Testis (tissue), 3 donors: ENCODE data around the gene SCNM1. TPM values are rescaled to one million over a fixed set of nuclear protein-coding genes. Genes with fewer than 3 reads are reported as not detected.

ENCODE experiments used
- DNase-seq: peaks from one replicate; pipeline ENCODE4 v3.0.0-alpha.2; 2019
- H3K27ac ChIP-seq, 2 donors: fragments of 200-600 bp; sonication (generic); one replicate each; pipeline ENCODE4 v1.5.1; 2019
- H3K27me3 ChIP-seq: fragments of 200-600 bp; sonication (generic); one replicate; pipeline ENCODE4 v1.5.1; 2019
- H3K36me3 ChIP-seq: fragments of 200-600 bp; sonication (generic); one replicate; pipeline ENCODE4 v1.5.1; 2017; ENCODE audit warnings: low read depth; ENCODE audit errors: missing control alignments
- H3K4me1 ChIP-seq: fragments of 200-600 bp; sonication (generic); one replicate; pipeline ENCODE4 v1.5.1; 2019
- H3K4me3 ChIP-seq, 2 donors: fragments of 200-600 bp; sonication (generic); one replicate each; pipeline ENCODE4 v1.5.1; 2017 to 2019
- H3K9me3 ChIP-seq: fragments of 200-600 bp; sonication (generic); one replicate; pipeline ENCODE4 v1.5.1; 2017
- CTCF ChIP-seq, 3 experiments: fragments of 450-650 bp in 2 of 3; fragments of 200-600 bp in 1 of 3; sonication (generic) in 1 of 3; IDR thresholded peaks; one replicate each; pipeline ENCODE4 v1.5.1; 2016 to 2019; ENCODE audit warnings: antibody characterized with exemption in 3 of 3, mild to moderate bottlenecking in 2 of 3, moderate library complexity in 1 of 3
- POLR2A ChIP-seq: fragments of 450-650 bp; IDR thresholded peaks from one replicate; pipeline ENCODE4 v1.6.1; 2017; ENCODE audit warnings: antibody characterized with exemption, mild to moderate bottlenecking, moderate library complexity
- WGBS, 2 donors: methylation state at CpG; one replicate each; pipeline ENCODE4 v1.1.5; 2018; 5-methylcytosine and 5-hydroxymethylcytosine counted together
- intact Hi-C: fragments of 100-400 bp; cut with DNase I; formaldehyde crosslinking; loops from one replicate; pipeline ENCODE4 v1.15.1; 2023; ENCODE audit warnings: low total_unique reads
- polyA plus RNA-seq: library from polyadenylated mRNA; stranded (reverse); fragments of 350-450 nt; fragmentation: Illumina TruSeq; extraction: RNeasy Lipid Tissue Mini Kit (QIAGEN cat#74804); gene quantifications from one replicate; pipeline ENCODE4 v1.2.3, GENCODE V29; 2014; ENCODE audit warnings: low read depth, low replicate concordance; ENCODE audit not compliant: insufficient read depth
- total RNA-seq, 2 donors: library from RNA; depleted of rRNA; stranded (reverse); fragments of >200 nt; gene quantifications; one replicate each; pipeline ENCODE4 v1.2.3, GENCODE V29; 2016

SCNM1 gene
- total and polyA plus RNA-seq, 3 donors from 2014 or later = 27.5 to 46.0 (median 31.7) TPM

- whole genome bisulfite sequencing, 2 donors = 84 to 92% methylated on average over 1 of the region's 1 CpG
- no peak overlapping the region for H3K27ac ChIP-seq
Measured at GRCh38 chr1:151210830-151211229, 44.9 kb downstream of the SCNM1 start.

GRCh38 chr1:151211972-151212705, 46.2 kb downstream of the SCNM1 start:
- Histone ChIP-seq H3K27me3 (no peaks in the 10 kb centered on the region), H3K9me3 (no peaks in the 10 kb centered on the region), H3K4me3 (no peak overlapping the region), H3K27ac (no peak overlapping the region), H3K4me1 (peaks cover 2% of the 10 kb centered on the region), H3K36me3 (no peaks in the 10 kb centered on the region)
- DNase-seq = no peak
- WGBS, 2 donors = 88 to 90% methylated on average over 15 of the region's 15 CpGs
- intact Hi-C loops = no loop called here
- TF ChIP-seq CTCF (IDR thresholded peaks at IDR 0.05) (no peak), POLR2A (no peak)

More at GRCh38 chr1:151210830-151211229, 44.9 kb downstream of the SCNM1 start:
- DNase-seq = no peak
- Histone ChIP-seq H3K4me1 (peaks cover 5% of the 10 kb centered on the region), H3K27me3 (no peaks in the 10 kb centered on the region), H3K36me3 (no peaks in the 10 kb centered on the region), H3K4me3 (no peak overlapping the region), H3K9me3 (no peaks in the 10 kb centered on the region)
- intact Hi-C loops = no loop called here
- TF ChIP-seq CTCF (IDR thresholded peaks at IDR 0.05) (no peak), POLR2A (no peak)

- Histone ChIP-seq H3K4me3 (no peak overlapping the region), H3K27ac (no peak overlapping the region), H3K36me3 (no peaks in the 10 kb centered on the region), H3K9me3 (no peaks in the 10 kb centered on the region), H3K27me3 (no peaks in the 10 kb centered on the region), H3K4me1 (peaks cover 4% of the 10 kb centered on the region)
- TF ChIP-seq POLR2A (no peak), CTCF (IDR thresholded peaks at IDR 0.05) (no peak)
- DNase-seq = no peak
- intact Hi-C loops = no loop called here
- 20 to 27% methylated on average over 2 of the region's 2 CpGs for WGBS, 2 donors
Measured at GRCh38 chr1:151213560-151213959, 47.6 kb downstream of the SCNM1 start.

Other genes with a start within 250 kb of the SCNM1 start
- 10 to 100 TPM; 85.9 to 90.6 TPM for gene SETDB1, start 239.8 kb upstream of the SCNM1 start, total RNA-seq
- gene SETDB1, start 239.8 kb upstream of the SCNM1 start, polyA plus RNA-seq = 89.5 TPM
- gene CERS2, start 191.3 kb upstream of the SCNM1 start, total RNA-seq = 100 to 1,000 TPM in 1 of 2 donors, 10 to 100 TPM in 1; 92.7 to 116 TPM
- 138 TPM for gene CERS2, start 191.3 kb upstream of the SCNM1 start, polyA plus RNA-seq
- 1 to 10 TPM; 5.1 to 6.9 TPM for gene ANXA9, start 183.9 kb upstream of the SCNM1 start, total RNA-seq
- 5.7 TPM for gene ANXA9, start 183.9 kb upstream of the SCNM1 start, polyA plus RNA-seq
- 10 to 100 TPM; 49.8 to 69.8 TPM for gene MINDY1, start 159.2 kb upstream of the SCNM1 start, total RNA-seq
- gene MINDY1, start 159.2 kb upstream of the SCNM1 start, polyA plus RNA-seq = 56.9 TPM
- 10 to 100 TPM; 41.1 to 63.9 TPM for gene PRUNE1, start 157.7 kb upstream of the SCNM1 start, total RNA-seq
- gene PRUNE1, start 157.7 kb upstream of the SCNM1 start, polyA plus RNA-seq = 45.5 TPM
- gene BNIPL, start 129.6 kb upstream of the SCNM1 start, total RNA-seq = 1 to 10 TPM; 3.6 to 9.3 TPM
- 5.0 TPM for gene BNIPL, start 129.6 kb upstream of the SCNM1 start, polyA plus RNA-seq
- gene C1orf56, start 118.4 kb upstream of the SCNM1 start, total RNA-seq = 10 to 100 TPM; 57.3 to 78.4 TPM
- 145 TPM for gene C1orf56, start 118.4 kb upstream of the SCNM1 start, polyA plus RNA-seq
- gene CDC42SE1, start 106.5 kb upstream of the SCNM1 start, total RNA-seq = 10 to 100 TPM; 34.8 to 40.5 TPM
- gene CDC42SE1, start 106.5 kb upstream of the SCNM1 start, polyA plus RNA-seq = 36.9 TPM
- gene MLLT11, start 105.7 kb upstream of the SCNM1 start, total RNA-seq = 1 to 10 TPM; 1.6 to 2.3 TPM
- 3.2 TPM for gene MLLT11, start 105.7 kb upstream of the SCNM1 start, polyA plus RNA-seq
- gene GABPB2, start 95.4 kb upstream of the SCNM1 start, total RNA-seq = 10 to 100 TPM; 43.1 to 45.3 TPM
- 50.2 TPM for gene GABPB2, start 95.4 kb upstream of the SCNM1 start, polyA plus RNA-seq
- 100 to 1,000 TPM; 134 to 175 TPM for gene SEMA6C, start 19.5 kb upstream of the SCNM1 start, total RNA-seq
- gene SEMA6C, start 19.5 kb upstream of the SCNM1 start, polyA plus RNA-seq = 71.6 TPM
- gene TNFAIP8L2, start 9.5 kb upstream of the SCNM1 start, total RNA-seq = under 1 TPM; 0.55 to 0.99 TPM
- gene TNFAIP8L2, start 9.5 kb upstream of the SCNM1 start, polyA plus RNA-seq = 2.1 TPM
- gene LYSMD1, start 242 bp upstream of the SCNM1 start, total RNA-seq = 10 to 100 TPM; 14.9 to 17.0 TPM
- gene LYSMD1, start 242 bp upstream of the SCNM1 start, polyA plus RNA-seq = 9.5 TPM
- not detected for gene TMOD4, start 9.8 kb downstream of the SCNM1 start, total RNA-seq
- 2.1 TPM for gene TMOD4, start 9.8 kb downstream of the SCNM1 start, polyA plus RNA-seq
- 10 to 100 TPM; 31.9 to 42.7 TPM for gene VPS72, start 24.1 kb downstream of the SCNM1 start, total RNA-seq
- gene VPS72, start 24.1 kb downstream of the SCNM1 start, polyA plus RNA-seq = 57.9 TPM
- 100 to 1,000 TPM; 168 to 234 TPM for gene PIP5K1A, start 32.4 kb downstream of the SCNM1 start, total RNA-seq
- 94.1 TPM for gene PIP5K1A, start 32.4 kb downstream of the SCNM1 start, polyA plus RNA-seq
- 100 to 1,000 TPM; 164 to 196 TPM for gene PSMD4, start 88.6 kb downstream of the SCNM1 start, total RNA-seq
- 333 TPM for gene PSMD4, start 88.6 kb downstream of the SCNM1 start, polyA plus RNA-seq
- gene ZNF687, start 116.2 kb downstream of the SCNM1 start, total RNA-seq = 10 to 100 TPM; 39.9 to 58.2 TPM
- gene ZNF687, start 116.2 kb downstream of the SCNM1 start, polyA plus RNA-seq = 38.4 TPM
- gene PI4KB, start 161.3 kb downstream of the SCNM1 start, total RNA-seq = 100 to 1,000 TPM in 1 of 2 donors, 10 to 100 TPM in 1; 87.9 to 103 TPM
- gene PI4KB, start 161.3 kb downstream of the SCNM1 start, polyA plus RNA-seq = 86.8 TPM
- 10 to 100 TPM; 18.8 to 19.8 TPM for gene RFX5, start 181.1 kb downstream of the SCNM1 start, total RNA-seq
- gene RFX5, start 181.1 kb downstream of the SCNM1 start, polyA plus RNA-seq = 43.6 TPM
- 10 to 100 TPM; 13.0 to 15.1 TPM for gene SELENBP1, start 206.6 kb downstream of the SCNM1 start, total RNA-seq
- gene SELENBP1, start 206.6 kb downstream of the SCNM1 start, polyA plus RNA-seq = 31.8 TPM
- 100 to 1,000 TPM; 155 to 186 TPM for gene PSMB4, start 233.4 kb downstream of the SCNM1 start, total RNA-seq
- gene PSMB4, start 233.4 kb downstream of the SCNM1 start, polyA plus RNA-seq = 179 TPM